Vagina (tissue), 2 donors: Measurements from ENCODE around the gene NLGN1. TPM values are rescaled to one million over a fixed set of nuclear protein-coding genes. Genes with fewer than 3 reads are reported as not detected.

Experiments
- DNase-seq, 2 donors: peaks; one replicate each; pipeline ENCODE4 v3.0.0-alpha.2; 2017; ENCODE audit errors: extremely low spot score in 2 of 2
- H3K27ac ChIP-seq: fragments of 200-600 bp; sonication (generic); one replicate; pipeline ENCODE4 v1.5.1; 2019
- H3K27me3 ChIP-seq: fragments of 200-600 bp; sonication (generic); one replicate; pipeline ENCODE4 v1.5.1; 2019
- H3K36me3 ChIP-seq, 2 donors: fragments of 200-600 bp; sonication (generic); one replicate each; pipeline ENCODE4 v1.5.1; 2017 to 2019
- H3K4me1 ChIP-seq: fragments of 200-600 bp; sonication (generic); one replicate; pipeline ENCODE4 v1.5.1; 2019
- H3K4me3 ChIP-seq, 2 donors: fragments of 200-600 bp; sonication (generic); 1 replicate in 1 of 2; 2 replicates in 1 of 2; pipeline ENCODE4 v1.5.1; 2016 to 2019
- H3K9me3 ChIP-seq: fragments of 200-600 bp; sonication (generic); one replicate; pipeline ENCODE4 v1.5.1; 2019
- POLR2A ChIP-seq, 2 donors: fragments of 450-650 bp; IDR thresholded peaks; one replicate each; pipeline ENCODE4 v1.6.1; 2017; ENCODE audit warnings: antibody characterized with exemption in 2 of 2, mild to moderate bottlenecking in 2 of 2, moderate library complexity in 2 of 2
- POLR2AphosphoS5 ChIP-seq, 2 donors: sonication (generic); formaldehyde crosslinking; IDR thresholded peaks; one replicate each; pipeline ENCODE4 v1.9.0; 2017; ENCODE audit warnings: antibody characterized with exemption in 2 of 2, mild to moderate bottlenecking in 2 of 2, low read depth in 1 of 2; ENCODE audit not compliant: insufficient read depth in 1 of 2
- intact Hi-C: fragments of 100-400 bp; cut with DNase I; formaldehyde crosslinking; loops from one replicate; pipeline ENCODE4 v1.15.1; 2023
- total RNA-seq: library from RNA; depleted of rRNA; stranded (reverse); fragments of >200 nt; gene quantifications from one replicate; pipeline ENCODE4 v1.2.3, GENCODE V29; 2016
- TF ChIP-seq, protein P1 (sequence below), 3 experiments: fragments of 450-650 bp in 2 of 3; fragments of 200-600 bp in 1 of 3; sonication (generic) in 1 of 3; IDR thresholded peaks; one replicate each; pipeline ENCODE4 v1.5.1; 2017 to 2019; ENCODE audit warnings: antibody characterized with exemption in 3 of 3, mild to moderate bottlenecking in 2 of 3, moderate library complexity in 2 of 3

NLGN1 gene
- total RNA-seq, 1 donor from 2014 or later = 4.7 TPM

- no peaks in the 10 kb centered on the region for H3K4me1 ChIP-seq
- no peaks in the 10 kb centered on the region for H3K9me3 ChIP-seq
- H3K27me3 ChIP-seq = no peaks in the 10 kb centered on the region
- H3K36me3 ChIP-seq = no peaks in the 10 kb centered on the region
- H3K4me3 ChIP-seq = no peak overlapping the region
- TF ChIP-seq POLR2AphosphoS5 (IDR thresholded peaks at IDR 0.05; ENCODE audit: insufficient read depth in 1 of 2, low read depth in 1 of 2) (no peak), POLR2A (IDR thresholded peaks at IDR 0.05) (no peak)
- TF ChIP-seq, protein P1, sequence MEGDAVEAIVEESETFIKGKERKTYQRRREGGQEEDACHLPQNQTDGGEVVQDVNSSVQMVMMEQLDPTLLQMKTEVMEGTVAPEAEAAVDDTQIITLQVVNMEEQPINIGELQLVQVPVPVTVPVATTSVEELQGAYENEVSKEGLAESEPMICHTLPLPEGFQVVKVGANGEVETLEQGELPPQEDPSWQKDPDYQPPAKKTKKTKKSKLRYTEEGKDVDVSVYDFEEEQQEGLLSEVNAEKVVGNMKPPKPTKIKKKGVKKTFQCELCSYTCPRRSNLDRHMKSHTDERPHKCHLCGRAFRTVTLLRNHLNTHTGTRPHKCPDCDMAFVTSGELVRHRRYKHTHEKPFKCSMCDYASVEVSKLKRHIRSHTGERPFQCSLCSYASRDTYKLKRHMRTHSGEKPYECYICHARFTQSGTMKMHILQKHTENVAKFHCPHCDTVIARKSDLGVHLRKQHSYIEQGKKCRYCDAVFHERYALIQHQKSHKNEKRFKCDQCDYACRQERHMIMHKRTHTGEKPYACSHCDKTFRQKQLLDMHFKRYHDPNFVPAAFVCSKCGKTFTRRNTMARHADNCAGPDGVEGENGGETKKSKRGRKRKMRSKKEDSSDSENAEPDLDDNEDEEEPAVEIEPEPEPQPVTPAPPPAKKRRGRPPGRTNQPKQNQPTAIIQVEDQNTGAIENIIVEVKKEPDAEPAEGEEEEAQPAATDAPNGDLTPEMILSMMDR (IDR thresholded peaks at IDR 0.05) = no peak
- intact Hi-C loops = no loop called here
- DNase-seq = no peak
- no peak overlapping the region for H3K27ac ChIP-seq
Observed at GRCh38 chr3:173945806-173946205, 548.3 kb downstream of the NLGN1 start.

DNA sequence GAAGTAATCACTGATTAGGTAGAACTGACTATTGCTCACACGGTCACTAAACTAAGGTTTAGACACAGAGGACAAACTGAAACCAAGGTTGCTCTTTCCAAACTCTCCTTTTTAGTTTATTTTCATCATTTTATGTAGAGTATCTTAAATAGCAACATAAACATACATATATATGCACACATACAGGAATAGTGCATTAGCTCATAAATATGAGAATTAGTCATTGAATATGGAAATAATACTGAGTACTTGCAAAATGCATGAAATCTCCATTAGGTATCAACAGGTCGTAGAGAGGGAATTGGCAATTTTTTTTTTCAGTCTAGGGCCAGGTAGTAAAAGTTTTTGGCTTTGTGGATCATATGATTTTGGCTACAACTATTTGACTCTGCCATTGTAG lies 557.1 kb downstream of the NLGN1 start:
- TF ChIP-seq POLR2AphosphoS5 (IDR thresholded peaks at IDR 0.05; ENCODE audit: insufficient read depth in 1 of 2, low read depth in 1 of 2) (no peak), POLR2A (IDR thresholded peaks at IDR 0.05) (no peak)
- TF ChIP-seq, protein P1 (IDR thresholded peaks at IDR 0.05) = no peak
- Histone ChIP-seq H3K36me3 (no peaks in the 10 kb centered on the region), H3K4me3 (no peak overlapping the region), H3K9me3 (no peaks in the 10 kb centered on the region), H3K27me3 (no peaks in the 10 kb centered on the region), H3K4me1 (no peaks in the 10 kb centered on the region), H3K27ac (no peak overlapping the region)
- DNase-seq = no peak
- intact Hi-C loops = no loop called here

DNA sequence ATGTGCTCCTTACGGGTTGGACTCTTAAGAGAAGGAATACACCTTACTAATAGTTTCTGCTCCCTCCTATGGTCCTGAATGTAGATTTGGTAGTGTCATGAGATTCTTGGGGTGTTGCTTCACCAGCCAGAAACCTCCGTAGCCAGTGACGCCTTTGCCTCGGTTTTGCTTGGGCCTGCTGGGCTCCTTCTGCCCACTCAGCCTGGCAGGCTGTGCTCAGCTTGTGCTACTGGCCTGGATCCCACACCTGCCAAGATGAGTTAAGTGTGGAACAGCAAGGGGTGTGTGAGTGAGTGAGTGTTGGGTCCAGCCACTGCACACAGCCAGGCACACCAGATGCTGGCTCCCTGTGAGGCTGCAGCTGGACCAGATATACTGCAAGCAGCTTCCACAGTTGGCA lies 560.1 kb downstream of the NLGN1 start:
- no peak overlapping the region for H3K27ac ChIP-seq
- intact Hi-C loops = no loop called here
- no peak overlapping the region for H3K4me3 ChIP-seq
- H3K4me1 ChIP-seq = no peaks in the 10 kb centered on the region
- H3K27me3 ChIP-seq = no peaks in the 10 kb centered on the region
- H3K9me3 ChIP-seq = no peaks in the 10 kb centered on the region
- TF ChIP-seq, protein P1 (IDR thresholded peaks at IDR 0.05) = no peak
- TF ChIP-seq POLR2AphosphoS5 (IDR thresholded peaks at IDR 0.05; ENCODE audit: insufficient read depth in 1 of 2, low read depth in 1 of 2) (no peak), POLR2A (IDR thresholded peaks at IDR 0.05) (no peak)
- no peak for DNase-seq
- H3K36me3 ChIP-seq = no peaks in the 10 kb centered on the region

GRCh38 chr3:173958805-173959204 lies 561.3 kb downstream of the NLGN1 start:
- intact Hi-C loops = no loop called here
- Histone ChIP-seq H3K36me3 (no peaks in the 10 kb centered on the region), H3K27me3 (no peaks in the 10 kb centered on the region)

DNA sequence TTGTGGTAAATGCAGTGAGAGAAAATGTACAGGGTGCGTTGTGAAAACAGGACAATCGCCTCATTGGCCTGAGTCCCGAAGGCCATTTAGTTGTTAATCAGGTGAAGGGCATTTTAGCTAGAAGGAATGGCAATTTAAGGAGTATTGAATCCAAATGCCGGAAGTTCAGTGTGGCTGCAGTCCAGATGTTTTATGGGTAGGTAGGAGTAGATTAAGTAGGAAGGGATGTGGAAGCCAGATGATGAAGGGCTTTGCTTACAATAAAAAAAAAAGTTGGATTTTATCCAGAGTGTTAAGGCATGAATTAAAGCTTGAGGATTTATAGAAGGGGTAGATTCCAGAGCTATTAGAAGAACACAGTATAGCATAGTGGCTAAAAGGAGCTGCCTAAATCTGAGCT lies 572.7 kb downstream of the NLGN1 start:
- H3K36me3 ChIP-seq = no peaks in the 10 kb centered on the region
- no peaks in the 10 kb centered on the region for H3K9me3 ChIP-seq
- H3K27ac ChIP-seq = no peak overlapping the region
- intact Hi-C loops = no loop called here
- H3K27me3 ChIP-seq = no peaks in the 10 kb centered on the region
- DNase-seq = no peak
- H3K4me1 ChIP-seq = no peaks in the 10 kb centered on the region
- no peak for TF ChIP-seq POLR2AphosphoS5 (IDR thresholded peaks at IDR 0.05; ENCODE audit: insufficient read depth in 1 of 2, low read depth in 1 of 2)
- TF ChIP-seq, protein P1 (IDR thresholded peaks at IDR 0.05) = no peak
- TF ChIP-seq POLR2A (IDR thresholded peaks at IDR 0.05) = no peak
- no peak overlapping the region for H3K4me3 ChIP-seq

More at GRCh38 chr3:173958805-173959204, 561.3 kb downstream of the NLGN1 start:
- Histone ChIP-seq H3K4me1 (no peaks in the 10 kb centered on the region), H3K9me3 (no peaks in the 10 kb centered on the region), H3K27ac (no peak overlapping the region), H3K4me3 (no peak overlapping the region)
- TF ChIP-seq, protein P1 (IDR thresholded peaks at IDR 0.05) = no peak
- TF ChIP-seq POLR2AphosphoS5 (IDR thresholded peaks at IDR 0.05; ENCODE audit: insufficient read depth in 1 of 2, low read depth in 1 of 2) = no peak
- no peak for TF ChIP-seq POLR2A (IDR thresholded peaks at IDR 0.05)
- DNase-seq = no peak
